Nephron (organoid): ENCODE measurements around the gene PPP2R2B.

Experiments
- H3K27ac Mint-ChIP-seq, 3 experiments: 2 replicates each; pipeline ENCODE4 v1.8.0; 2020; ENCODE audit warnings: mixed read lengths in 3 of 3, mild to moderate bottlenecking in 2 of 3, moderate library complexity in 1 of 3
- H3K27me3 Mint-ChIP-seq: 2 replicates; pipeline ENCODE4 v1.8.0; 2021; ENCODE audit warnings: low read depth, mild to moderate bottlenecking, moderate library complexity, mixed read lengths
- H3K36me3 Mint-ChIP-seq: 2 replicates; pipeline ENCODE4 v1.8.0; 2020; ENCODE audit warnings: low read depth, mixed read lengths
- H3K4me1 Mint-ChIP-seq: 2 replicates; pipeline ENCODE4 v1.8.0; 2020; ENCODE audit warnings: mixed read lengths
- H3K4me3 Mint-ChIP-seq, 3 experiments: 2 replicates each; pipeline ENCODE4 v1.8.0; 2020; ENCODE audit warnings: mild to moderate bottlenecking in 3 of 3, mixed read lengths in 3 of 3, moderate library complexity in 2 of 3
- H3K9me3 Mint-ChIP-seq: 2 replicates; pipeline ENCODE4 v1.8.0; 2020; ENCODE audit warnings: mixed read lengths
- TF ChIP-seq, protein P1 (sequence below), 3 experiments: fragments of 200-600 bp; sonication (generic); IDR thresholded peaks; one replicate each; pipeline ENCODE4 v1.5.0; 2021; ENCODE audit warnings: antibody characterized with exemption in 3 of 3; ENCODE audit not compliant: unreplicated experiment in 3 of 3

The PPP2R2B gene

DNA sequence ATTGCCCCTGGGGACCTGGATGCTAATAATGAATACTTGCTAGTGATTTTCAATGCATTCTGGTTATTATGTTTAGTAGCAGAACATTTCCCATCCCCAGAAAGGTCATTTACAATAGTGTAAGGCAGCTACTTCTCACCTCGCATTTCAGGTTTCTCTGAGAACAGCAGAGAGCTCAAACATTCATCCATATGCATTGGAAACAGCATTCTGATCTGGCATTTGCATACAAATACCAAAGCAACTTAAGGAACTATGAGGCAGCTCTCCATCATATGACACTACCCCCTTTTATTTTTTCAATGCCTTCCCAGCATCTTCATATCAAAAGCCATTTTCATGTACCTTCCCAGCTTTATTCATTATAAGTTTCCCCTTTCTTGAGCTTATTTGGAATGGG, 6.4 kb downstream of the PPP2R2B start:
- Mint-ChIP-seq H3K9me3 (no peaks in the 10 kb centered on the region), H3K27ac (no peak overlapping the region), H3K4me3 (no peak overlapping the region), H3K4me1 (no peaks in the 10 kb centered on the region), H3K27me3 (peaks cover 37% of the 10 kb centered on the region), H3K36me3 (no peaks in the 10 kb centered on the region)
- TF ChIP-seq, protein P1, sequence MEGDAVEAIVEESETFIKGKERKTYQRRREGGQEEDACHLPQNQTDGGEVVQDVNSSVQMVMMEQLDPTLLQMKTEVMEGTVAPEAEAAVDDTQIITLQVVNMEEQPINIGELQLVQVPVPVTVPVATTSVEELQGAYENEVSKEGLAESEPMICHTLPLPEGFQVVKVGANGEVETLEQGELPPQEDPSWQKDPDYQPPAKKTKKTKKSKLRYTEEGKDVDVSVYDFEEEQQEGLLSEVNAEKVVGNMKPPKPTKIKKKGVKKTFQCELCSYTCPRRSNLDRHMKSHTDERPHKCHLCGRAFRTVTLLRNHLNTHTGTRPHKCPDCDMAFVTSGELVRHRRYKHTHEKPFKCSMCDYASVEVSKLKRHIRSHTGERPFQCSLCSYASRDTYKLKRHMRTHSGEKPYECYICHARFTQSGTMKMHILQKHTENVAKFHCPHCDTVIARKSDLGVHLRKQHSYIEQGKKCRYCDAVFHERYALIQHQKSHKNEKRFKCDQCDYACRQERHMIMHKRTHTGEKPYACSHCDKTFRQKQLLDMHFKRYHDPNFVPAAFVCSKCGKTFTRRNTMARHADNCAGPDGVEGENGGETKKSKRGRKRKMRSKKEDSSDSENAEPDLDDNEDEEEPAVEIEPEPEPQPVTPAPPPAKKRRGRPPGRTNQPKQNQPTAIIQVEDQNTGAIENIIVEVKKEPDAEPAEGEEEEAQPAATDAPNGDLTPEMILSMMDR (IDR thresholded peaks at IDR 0.05; ENCODE audit: unreplicated experiment in 3 of 3), result no peak

DNA sequence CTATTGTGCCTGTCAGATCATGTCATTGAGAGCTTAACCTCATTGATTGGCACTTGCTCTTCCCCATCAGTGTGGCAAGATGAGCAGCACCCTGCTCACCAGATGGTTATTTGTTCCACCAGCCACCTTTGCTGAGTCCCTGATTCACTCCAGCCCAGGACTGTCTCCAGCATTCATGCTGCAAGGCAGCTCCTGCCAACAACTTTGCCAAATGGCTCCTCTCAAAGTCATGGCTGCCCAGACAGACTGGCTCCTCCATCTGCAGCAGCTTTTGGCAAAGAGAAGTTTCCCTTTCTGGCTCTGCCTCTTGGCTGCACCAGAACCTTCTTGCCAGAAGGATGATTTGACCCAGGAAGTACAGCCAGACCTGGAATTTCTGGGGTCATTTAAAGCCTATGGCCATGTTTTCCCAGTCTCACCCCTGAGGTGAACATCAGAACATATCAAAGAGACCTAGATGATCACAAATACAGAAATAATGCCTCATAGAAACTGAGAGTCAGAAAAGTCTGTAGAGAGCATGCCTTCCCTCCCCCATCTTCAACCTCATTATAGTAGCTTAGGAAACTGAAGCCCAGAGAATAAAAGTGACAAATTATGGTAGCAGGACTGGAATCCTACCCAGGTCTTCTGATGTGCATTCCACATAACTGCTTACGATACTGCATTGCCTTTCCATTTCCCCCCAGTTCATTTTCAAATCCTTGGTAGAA, 10.4 kb downstream of the PPP2R2B start:
- H3K9me3 Mint-ChIP-seq, result no peaks in the 10 kb centered on the region
- H3K4me3 Mint-ChIP-seq, result no peak overlapping the region
- H3K27me3 Mint-ChIP-seq, result no peaks in the 10 kb centered on the region
- H3K4me1 Mint-ChIP-seq, result no peaks in the 10 kb centered on the region
- TF ChIP-seq, protein P1 (IDR thresholded peaks at IDR 0.05; ENCODE audit: unreplicated experiment in 3 of 3), result no peak
- no peaks in the 10 kb centered on the region for H3K36me3 Mint-ChIP-seq
- no peak overlapping the region for H3K27ac Mint-ChIP-seq

DNA sequence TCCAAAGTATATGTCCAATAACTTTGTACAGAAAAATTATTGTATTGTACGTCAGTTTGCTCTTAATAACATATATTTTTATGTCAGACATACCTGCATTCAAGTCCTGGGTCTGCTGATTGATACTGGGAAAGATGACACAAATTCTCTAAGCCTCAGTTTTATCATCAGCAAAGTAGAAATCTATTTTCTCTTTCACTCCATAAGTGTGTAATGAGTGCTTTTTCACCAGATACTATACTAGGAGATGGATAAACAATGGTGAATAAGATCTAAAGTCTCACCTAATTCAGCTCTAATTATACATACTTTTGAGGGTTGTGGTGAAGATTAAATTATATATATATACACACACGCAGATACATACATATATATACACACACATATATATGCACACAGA, 12.3 kb downstream of the PPP2R2B start:
- H3K4me1 Mint-ChIP-seq, result no peaks in the 10 kb centered on the region
- H3K36me3 Mint-ChIP-seq, result no peaks in the 10 kb centered on the region
- H3K4me3 Mint-ChIP-seq, result no peak overlapping the region
- TF ChIP-seq, protein P1 (IDR thresholded peaks at IDR 0.05; ENCODE audit: unreplicated experiment in 3 of 3), result no peak
- H3K27ac Mint-ChIP-seq, result no peak overlapping the region
- H3K27me3 Mint-ChIP-seq, result no peaks in the 10 kb centered on the region
- no peaks in the 10 kb centered on the region for H3K9me3 Mint-ChIP-seq

DNA sequence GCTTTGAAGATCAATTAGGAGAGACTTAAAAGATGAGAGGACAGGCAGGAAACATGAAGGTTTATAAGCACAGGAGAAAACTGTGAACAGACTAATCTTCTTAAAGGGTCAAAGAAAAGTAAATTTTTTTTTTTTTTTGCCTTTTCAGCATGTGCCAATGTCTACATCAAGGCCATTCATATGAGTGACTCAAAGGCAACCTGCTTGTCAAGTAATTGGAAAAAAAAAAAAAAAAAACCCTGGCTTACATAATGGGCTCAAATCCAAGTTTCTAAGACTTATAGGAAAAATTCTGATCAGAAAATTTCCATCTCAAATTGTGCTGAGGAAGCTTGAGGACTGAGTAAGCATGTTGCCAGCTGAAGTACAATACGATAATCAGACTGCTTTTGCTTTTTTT, 15.9 kb downstream of the PPP2R2B start:
- peaks cover 6% of the 10 kb centered on the region for H3K4me1 Mint-ChIP-seq
- no peak overlapping the region for H3K4me3 Mint-ChIP-seq
- no peaks in the 10 kb centered on the region for H3K27me3 Mint-ChIP-seq
- H3K36me3 Mint-ChIP-seq, result no peaks in the 10 kb centered on the region
- TF ChIP-seq, protein P1 (IDR thresholded peaks at IDR 0.05; ENCODE audit: unreplicated experiment in 3 of 3), result no peak
- no peak overlapping the region for H3K27ac Mint-ChIP-seq
- no peaks in the 10 kb centered on the region for H3K9me3 Mint-ChIP-seq

DNA sequence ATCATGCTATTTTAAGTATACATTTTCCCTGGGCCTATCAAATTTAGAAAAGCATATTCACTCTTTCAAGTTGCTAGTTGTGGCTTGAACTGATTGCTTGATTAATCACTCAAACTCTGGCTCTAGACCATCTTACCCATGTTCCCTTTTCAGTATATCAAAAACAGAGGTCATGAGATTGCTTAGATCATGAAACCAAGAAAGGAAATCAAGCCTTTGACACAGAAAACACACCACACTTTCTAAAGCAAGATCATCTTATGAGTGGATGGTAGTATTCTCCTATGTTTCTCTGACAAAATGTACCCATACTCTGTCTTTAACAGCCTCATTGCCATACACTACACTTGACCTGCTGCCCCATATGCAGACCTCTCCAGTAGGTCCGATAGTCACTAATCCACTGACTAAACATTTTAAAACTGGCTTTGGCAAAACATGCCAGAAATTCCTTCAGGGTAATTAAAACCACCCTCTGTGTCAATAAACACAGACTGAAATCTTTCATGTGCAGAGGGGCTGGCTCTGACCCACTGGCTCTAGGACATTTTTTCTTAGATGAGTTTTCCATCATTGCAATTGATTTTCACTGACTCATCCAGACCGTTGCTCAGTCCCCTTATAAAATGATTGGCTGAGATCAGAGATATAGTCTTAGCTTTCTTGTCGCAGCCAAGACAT, 18.2 kb downstream of the PPP2R2B start:
- H3K9me3 Mint-ChIP-seq, result no peaks in the 10 kb centered on the region
- TF ChIP-seq, protein P1 (IDR thresholded peaks at IDR 0.05; ENCODE audit: unreplicated experiment in 3 of 3), result no peak
- H3K27ac Mint-ChIP-seq, result peak overlapping the region; percentile 67 to 88 (median 84)
- no peaks in the 10 kb centered on the region for H3K27me3 Mint-ChIP-seq
- no peaks in the 10 kb centered on the region for H3K36me3 Mint-ChIP-seq
- H3K4me3 Mint-ChIP-seq, result no peak overlapping the region
- peaks cover 6% of the 10 kb centered on the region for H3K4me1 Mint-ChIP-seq

DNA sequence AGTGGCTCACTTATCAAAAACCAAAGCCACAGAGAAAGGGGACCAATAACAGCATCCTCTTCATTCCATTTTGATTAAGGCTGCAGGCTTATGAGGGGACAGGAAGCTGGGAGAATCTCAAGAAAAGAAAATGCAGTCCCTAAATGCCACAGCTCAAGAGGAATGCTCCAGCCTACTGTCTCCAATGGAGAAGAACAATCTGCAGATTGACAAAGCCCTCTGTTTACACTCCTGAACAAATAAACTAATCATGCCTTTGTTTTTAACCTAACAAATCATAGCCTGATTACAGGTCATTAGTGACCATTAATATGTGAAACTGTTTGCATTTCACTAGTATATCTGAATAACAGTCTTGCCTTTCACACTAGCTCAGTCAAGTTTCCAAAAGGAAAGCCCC, 26.5 kb downstream of the PPP2R2B start:
- no peaks in the 10 kb centered on the region for H3K27me3 Mint-ChIP-seq
- TF ChIP-seq, protein P1 (IDR thresholded peaks at IDR 0.05; ENCODE audit: unreplicated experiment in 3 of 3), result no peak
- no peaks in the 10 kb centered on the region for H3K9me3 Mint-ChIP-seq
- no peak overlapping the region for H3K4me3 Mint-ChIP-seq
- no peaks in the 10 kb centered on the region for H3K4me1 Mint-ChIP-seq
- no peaks in the 10 kb centered on the region for H3K36me3 Mint-ChIP-seq
- no peak overlapping the region for H3K27ac Mint-ChIP-seq
